Uterus (tissue), 4 donors: ENCODE results near the gene UGT1A7. TPM values are rescaled to one million over a fixed set of nuclear protein-coding genes. Genes with fewer than 3 reads are reported as not detected.

Source experiments
- DNase-seq, 2 donors: peaks; one replicate each; pipeline ENCODE4 v3.0.0-alpha.2; 2019 to 2020
- H3K27ac ChIP-seq, 2 donors: fragments of 200-600 bp; sonication (generic); 1 replicate in 1 of 2; 2 replicates in 1 of 2; pipeline ENCODE4 v1.5.1; 2016 to 2018
- H3K27me3 ChIP-seq, 2 donors: fragments of 200-600 bp; sonication (generic); one replicate each; pipeline ENCODE4 v1.5.1; 2018 to 2019; ENCODE audit warnings: control low read depth in 1 of 2
- H3K36me3 ChIP-seq, 2 donors: fragments of 200-600 bp; sonication (generic); one replicate each; pipeline ENCODE4 v1.5.1; 2019; ENCODE audit warnings: control low read depth in 1 of 2
- H3K4me1 ChIP-seq, 2 donors: fragments of 200-600 bp; sonication (generic); one replicate each; pipeline ENCODE4 v1.5.1; 2018 to 2019; ENCODE audit warnings: control low read depth in 1 of 2
- H3K4me3 ChIP-seq, 2 donors: fragments of 200-600 bp; sonication (generic); 1 replicate in 1 of 2; 2 replicates in 1 of 2; pipeline ENCODE4 v1.5.1; 2018 to 2019; ENCODE audit warnings: mild to moderate bottlenecking in 1 of 2
- H3K9me3 ChIP-seq, 2 donors: fragments of 200-600 bp; sonication (generic); one replicate each; pipeline ENCODE4 v1.5.1; 2019; ENCODE audit warnings: control low read depth in 1 of 2
- POLR2A ChIP-seq, 2 donors: fragments of 450-650 bp; IDR thresholded peaks; one replicate each; pipeline ENCODE4 v1.6.1; 2016; ENCODE audit warnings: antibody characterized with exemption in 2 of 2, mild to moderate bottlenecking in 1 of 2, moderate library complexity in 1 of 2
- intact Hi-C: fragments of 100-400 bp; cut with DNase I; formaldehyde crosslinking; loops from one replicate; pipeline ENCODE4 v1.15.1; 2023; ENCODE audit warnings: low total_unique reads
- total RNA-seq, 4 donors: library from RNA; depleted of rRNA in 3 of 4; stranded (reverse); fragments of >200 nt in 3 of 4; gene quantifications; one replicate each; pipeline versions ENCODE4 v1.1.0 to v1.2.4, GENCODE V29; 2014 to 2023
- TF ChIP-seq, protein P1 (sequence below), 4 experiments: fragments of 200-600 bp in 2 of 4; fragments of 450-650 bp in 2 of 4; sonication (generic) in 2 of 4; IDR thresholded peaks; one replicate each; pipeline ENCODE4 v1.5.1; 2016 to 2019; ENCODE audit warnings: antibody characterized with exemption in 4 of 4, mild to moderate bottlenecking in 2 of 4, moderate library complexity in 1 of 4
- donor health status: DM: yes; HTN: yes; CAD: no.

The UGT1A7 gene
- total RNA-seq, 4 donors from 2014 or later = 0.29 TPM; not detected in 3

- intact Hi-C loops = no loop called here
- Histone ChIP-seq H3K4me3 (no peak overlapping the region), H3K27me3 (no peaks in the 10 kb centered on the region)
Observed at GRCh38 chr2:233754872-233755611, 73.3 kb downstream of the UGT1A7 start.

DNA sequence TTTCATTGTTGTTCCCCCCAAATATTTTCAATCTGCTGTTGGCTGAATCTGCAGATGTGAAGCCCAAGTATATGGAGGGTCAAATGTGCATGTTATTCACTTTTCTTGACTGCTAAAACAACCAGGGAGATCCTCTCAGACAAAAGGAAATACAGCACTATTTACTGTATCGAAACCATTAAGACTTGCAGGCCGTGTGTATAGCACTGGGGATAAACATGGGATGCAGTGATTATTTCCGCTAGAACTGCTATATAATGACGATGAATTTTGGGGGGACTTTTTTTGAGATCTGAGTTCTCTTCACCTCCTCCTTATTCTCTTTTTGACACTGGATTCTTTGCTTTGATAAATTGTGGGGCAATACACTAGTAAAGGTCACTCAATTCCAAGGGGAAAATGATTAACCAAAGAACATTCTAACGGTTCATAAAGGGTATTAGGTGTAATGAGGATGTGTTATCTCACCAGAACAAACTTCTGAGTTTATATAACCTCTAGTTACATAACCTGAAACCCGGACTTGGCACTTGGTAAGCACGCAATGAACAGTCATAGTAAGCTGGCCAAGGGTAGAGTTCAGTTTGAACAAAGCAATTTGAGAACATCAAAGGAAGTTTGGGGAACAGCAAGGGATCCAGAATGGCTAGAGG, 74.9 kb downstream of the UGT1A7 start:
- intact Hi-C loops = no loop called here
- no peak overlapping the region for H3K27ac ChIP-seq
- TF ChIP-seq, protein P1, sequence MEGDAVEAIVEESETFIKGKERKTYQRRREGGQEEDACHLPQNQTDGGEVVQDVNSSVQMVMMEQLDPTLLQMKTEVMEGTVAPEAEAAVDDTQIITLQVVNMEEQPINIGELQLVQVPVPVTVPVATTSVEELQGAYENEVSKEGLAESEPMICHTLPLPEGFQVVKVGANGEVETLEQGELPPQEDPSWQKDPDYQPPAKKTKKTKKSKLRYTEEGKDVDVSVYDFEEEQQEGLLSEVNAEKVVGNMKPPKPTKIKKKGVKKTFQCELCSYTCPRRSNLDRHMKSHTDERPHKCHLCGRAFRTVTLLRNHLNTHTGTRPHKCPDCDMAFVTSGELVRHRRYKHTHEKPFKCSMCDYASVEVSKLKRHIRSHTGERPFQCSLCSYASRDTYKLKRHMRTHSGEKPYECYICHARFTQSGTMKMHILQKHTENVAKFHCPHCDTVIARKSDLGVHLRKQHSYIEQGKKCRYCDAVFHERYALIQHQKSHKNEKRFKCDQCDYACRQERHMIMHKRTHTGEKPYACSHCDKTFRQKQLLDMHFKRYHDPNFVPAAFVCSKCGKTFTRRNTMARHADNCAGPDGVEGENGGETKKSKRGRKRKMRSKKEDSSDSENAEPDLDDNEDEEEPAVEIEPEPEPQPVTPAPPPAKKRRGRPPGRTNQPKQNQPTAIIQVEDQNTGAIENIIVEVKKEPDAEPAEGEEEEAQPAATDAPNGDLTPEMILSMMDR (IDR thresholded peaks at IDR 0.05) = no peak
- no peak for TF ChIP-seq POLR2A (IDR thresholded peaks at IDR 0.05)
- no peak overlapping the region for H3K4me3 ChIP-seq
- no peak for DNase-seq
- H3K36me3 ChIP-seq = no peaks in the 10 kb centered on the region
- no peaks in the 10 kb centered on the region for H3K4me1 ChIP-seq
- no peaks in the 10 kb centered on the region for H3K27me3 ChIP-seq
- H3K9me3 ChIP-seq = no peaks in the 10 kb centered on the region

More at GRCh38 chr2:233754872-233755611, 73.3 kb downstream of the UGT1A7 start:
- Histone ChIP-seq H3K9me3 (no peaks in the 10 kb centered on the region), H3K27ac (no peak overlapping the region), H3K36me3 (no peaks in the 10 kb centered on the region), H3K4me1 (no peaks in the 10 kb centered on the region)
- no peak for DNase-seq
- TF ChIP-seq, protein P1 (IDR thresholded peaks at IDR 0.05) = no peak

GRCh38 chr2:233758141-233758540, 76.4 kb downstream of the UGT1A7 start:
- Histone ChIP-seq H3K4me1 (no peaks in the 10 kb centered on the region), H3K27ac (no peak overlapping the region), H3K27me3 (no peaks in the 10 kb centered on the region), H3K9me3 (no peaks in the 10 kb centered on the region), H3K4me3 (no peak overlapping the region), H3K36me3 (no peaks in the 10 kb centered on the region)
- intact Hi-C loops = no loop called here
- no peak for TF ChIP-seq POLR2A (IDR thresholded peaks at IDR 0.05)
- TF ChIP-seq, protein P1 (IDR thresholded peaks at IDR 0.05) = no peak
- DNase-seq = no peak

DNA sequence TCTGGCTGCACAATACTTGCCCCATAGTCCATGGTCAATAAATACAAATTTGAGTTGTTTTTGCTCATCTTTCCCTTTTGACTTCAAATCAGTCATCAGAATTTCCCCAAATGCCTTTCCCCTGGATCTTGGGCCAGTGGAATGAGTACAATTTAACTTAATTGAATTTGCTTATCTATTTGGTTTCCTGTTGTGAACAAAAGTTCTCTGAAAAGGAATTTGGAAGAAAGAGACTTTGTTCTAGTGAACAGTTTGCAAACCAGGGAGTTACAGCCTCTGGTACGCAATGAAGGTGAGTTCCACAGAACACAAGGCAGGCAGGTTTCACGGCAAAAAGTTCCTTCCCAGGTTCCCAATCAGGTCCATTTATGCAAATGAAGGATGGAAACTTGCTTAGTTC, 77.1 kb downstream of the UGT1A7 start:
- Histone ChIP-seq H3K36me3 (no peaks in the 10 kb centered on the region), H3K27ac (no peak overlapping the region), H3K9me3 (no peaks in the 10 kb centered on the region), H3K27me3 (no peaks in the 10 kb centered on the region), H3K4me3 (no peak overlapping the region), H3K4me1 (no peaks in the 10 kb centered on the region)
- no peak for TF ChIP-seq POLR2A (IDR thresholded peaks at IDR 0.05)
- TF ChIP-seq, protein P1 (IDR thresholded peaks at IDR 0.05) = no peak
- intact Hi-C loops = no loop called here
- no peak for DNase-seq

GRCh38 chr2:233760043-233760442, 78.3 kb downstream of the UGT1A7 start, which contains the start of gene UGT1A1:
TSS of gene UGT1A1 (plus strand) at chr2:233760270. CDS start at chr2:233760288, 18 bp downstream.
- intact Hi-C loops = no loop called here
- H3K9me3 ChIP-seq = no peaks in the 10 kb centered on the region
- no peak for DNase-seq
- H3K4me1 ChIP-seq = no peaks in the 10 kb centered on the region
- no peak within 1 kb of the TSS for H3K27ac ChIP-seq
- H3K4me3 ChIP-seq = no peak within 1 kb of the TSS
- TF ChIP-seq, protein P1 (IDR thresholded peaks at IDR 0.05) = no peak
- no peak for TF ChIP-seq POLR2A (IDR thresholded peaks at IDR 0.05)
- no peaks in the 10 kb centered on the region for H3K36me3 ChIP-seq
- H3K27me3 ChIP-seq = no peaks in the 10 kb centered on the region
